SHP77 (cell line): ENCODE results near the gene MYO6.
"Not testable (repeated sequence)": the region's sequence is repeated elsewhere in the genome, so short reads cannot be mapped to it uniquely, and the experiment has no call there.

Experiments used
- DNase-seq, 2 experiments: peaks; one replicate each; lab custom pipeline; 2025; lab: John Stamatoyannopoulos, UW

Gene MYO6

DNA sequence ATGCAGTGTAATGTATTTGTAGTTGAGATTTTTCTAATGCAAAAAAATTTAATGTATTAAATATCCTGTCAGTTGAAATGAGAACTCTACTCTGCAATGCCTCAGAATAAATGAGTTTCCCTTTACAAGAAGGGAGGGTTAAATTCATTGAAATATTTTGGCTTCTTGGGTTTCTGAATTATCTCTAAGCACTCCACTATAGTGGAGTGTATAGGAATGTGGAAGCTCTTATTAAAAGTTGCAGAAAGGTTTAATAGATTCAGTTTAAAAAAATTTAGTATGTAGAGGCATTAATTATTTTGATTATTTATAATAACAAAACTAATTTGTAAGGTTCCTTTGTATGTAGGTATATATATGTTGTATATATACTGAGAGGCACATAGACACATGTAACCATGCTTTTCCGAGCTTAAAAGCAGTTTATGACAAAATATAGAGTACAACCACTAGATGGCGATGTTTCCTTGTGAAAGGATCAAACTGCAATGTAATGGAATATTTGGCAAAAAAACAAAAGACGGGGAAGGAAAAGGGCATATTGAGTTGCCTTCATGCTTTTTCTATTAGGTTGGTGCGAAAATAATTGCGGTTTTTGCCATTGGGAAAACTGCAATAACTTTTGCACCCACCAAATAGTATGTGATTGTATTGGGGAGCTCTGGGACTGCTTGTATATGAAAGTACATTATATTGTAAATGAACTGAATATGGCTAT lies 144.2 kb downstream of the MYO6 start:
- peak; percentile 42 to 67 for DNase-seq

GRCh38 chr6:75893776-75894152 lies 144.7 kb downstream of the MYO6 start:
- DNase-seq = no peak

GRCh38 chr6:75896526-75896925 lies 147.5 kb downstream of the MYO6 start:
- DNase-seq = no peak

DNA sequence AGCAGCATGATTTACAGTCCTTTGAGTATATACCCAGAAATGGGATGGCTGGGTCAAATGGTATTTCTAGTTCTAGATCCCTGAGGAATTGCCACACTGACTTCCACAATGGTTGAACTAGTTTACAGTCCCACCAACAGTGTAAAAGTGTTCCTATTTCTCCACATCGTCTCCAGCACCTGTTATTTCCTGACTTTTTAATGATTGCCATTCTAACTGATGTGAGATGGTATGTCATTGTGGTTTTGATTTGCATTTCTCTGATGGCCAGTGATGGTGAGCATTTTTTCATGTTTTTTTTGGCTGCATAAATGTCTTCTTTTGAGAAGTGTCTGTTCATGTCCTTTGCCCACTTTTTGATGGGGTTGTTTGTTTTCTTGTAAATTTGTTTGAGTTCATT lies 151.2 kb downstream of the MYO6 start:
- DNase-seq = not testable (repeated sequence)

DNA sequence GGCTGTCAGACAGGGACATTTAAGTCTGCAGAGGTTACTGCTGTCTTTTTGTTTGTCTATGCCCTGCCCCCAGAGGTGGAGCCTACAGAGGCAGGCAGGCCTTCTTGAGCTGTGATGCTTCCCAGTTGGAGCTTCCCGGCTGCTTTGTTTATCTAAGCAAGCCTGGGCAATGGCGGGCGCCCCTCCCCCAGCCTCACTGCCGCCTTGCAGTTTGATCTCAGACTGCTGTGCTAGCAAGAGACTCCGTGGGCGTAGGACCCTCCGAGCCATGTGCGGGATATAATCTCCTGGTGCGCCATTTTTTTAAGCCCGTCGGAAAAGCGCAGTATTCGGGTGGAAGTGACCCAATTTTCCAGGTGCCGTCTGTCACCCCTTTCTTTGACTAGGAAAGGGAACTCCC lies 156.1 kb downstream of the MYO6 start:
- peak; percentile 2 to 33 for DNase-seq

DNA sequence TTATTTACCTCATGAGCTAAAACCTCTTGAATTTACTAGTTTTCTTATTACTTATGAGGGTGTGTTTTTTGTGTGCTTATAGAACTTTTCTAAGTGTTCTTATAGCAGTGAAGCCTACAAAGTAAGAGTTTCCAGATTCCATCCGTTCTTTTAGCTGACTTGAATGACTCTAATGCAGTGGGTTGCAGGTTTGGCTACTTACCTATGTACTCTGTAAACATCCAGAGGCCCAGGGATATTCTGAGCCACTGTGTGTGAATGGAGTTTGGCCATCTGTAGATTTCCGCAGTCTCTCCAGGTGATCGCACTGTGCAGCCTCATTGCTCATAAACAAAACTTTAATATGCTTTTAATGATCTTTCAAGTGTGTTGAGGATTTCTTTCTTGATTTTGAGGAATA lies 157.8 kb downstream of the MYO6 start:
- DNase-seq = no peak

GRCh38 chr6:75907444-75907843 lies 158.4 kb downstream of the MYO6 start:
- DNase-seq = no peak

- DNase-seq = no peak
Observed at GRCh38 chr6:75913040-75913439, 164.0 kb downstream of the MYO6 start.

- no peak for DNase-seq
Observed at GRCh38 chr6:75922226-75922625, 173.2 kb downstream of the MYO6 start.

GRCh38 chr6:75926293-75927168 lies 177.5 kb downstream of the MYO6 start:
- DNase-seq = no peak

DNA sequence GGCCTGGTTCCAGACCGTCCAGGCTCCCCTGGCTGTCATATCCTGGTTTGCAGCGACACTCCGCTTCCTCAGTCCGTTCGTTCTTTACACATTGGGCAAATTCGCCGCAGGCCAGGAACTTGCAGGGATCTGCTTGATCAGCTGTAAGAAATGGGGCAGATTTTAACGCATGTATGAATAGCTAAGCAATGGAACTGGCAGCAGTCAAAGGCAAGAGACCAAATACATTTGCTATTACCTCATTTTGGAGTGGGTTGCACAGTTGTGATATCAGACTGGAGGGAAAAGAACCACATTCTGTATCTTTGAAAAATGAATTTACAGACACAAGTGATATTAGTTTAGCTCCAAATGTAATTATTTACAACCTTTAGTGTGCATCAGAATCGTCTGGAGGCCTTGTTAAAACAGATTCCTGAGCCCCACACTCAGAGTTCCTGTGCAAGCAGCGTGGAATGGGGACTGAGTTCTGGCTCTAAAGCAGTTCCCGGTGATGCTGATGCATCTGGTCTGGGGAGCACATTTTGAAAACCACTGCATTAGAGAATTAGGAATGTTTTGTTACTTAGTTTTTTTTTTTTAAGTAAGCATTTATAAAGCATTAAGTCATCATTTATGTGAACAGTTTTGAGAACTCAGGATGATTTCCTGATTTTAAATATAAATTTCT lies 182.1 kb downstream of the MYO6 start:
- DNase-seq = no peak

- DNase-seq = peak; percentile 47 to 69
Observed at GRCh38 chr6:75932067-75932466, 183.0 kb downstream of the MYO6 start.

GRCh38 chr6:75933387-75933975 lies 184.4 kb downstream of the MYO6 start:
- no peak for DNase-seq

- DNase-seq = peak; percentile 67 to 68
Observed at GRCh38 chr6:75934643-75935472, 185.8 kb downstream of the MYO6 start.

DNA sequence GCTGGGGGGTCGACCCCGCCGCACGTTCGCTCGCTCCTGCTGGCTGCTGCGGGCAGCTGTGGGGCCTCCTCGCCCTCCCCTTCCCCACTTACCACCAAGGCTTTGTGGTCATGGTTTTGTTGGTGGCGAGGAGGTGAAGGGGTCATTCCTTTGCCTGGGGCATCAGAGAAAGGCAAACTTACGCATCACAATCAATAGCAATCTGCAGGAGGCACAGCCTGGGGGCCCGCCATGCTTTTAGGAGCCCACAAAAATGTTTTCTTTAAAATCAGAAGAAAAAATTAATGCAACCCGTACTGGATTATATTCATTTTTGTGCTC lies 186.4 kb downstream of the MYO6 start:
- DNase-seq = no peak

- DNase-seq = no peak
Observed at GRCh38 chr6:75936682-75937081, 187.6 kb downstream of the MYO6 start.

- no peak for DNase-seq
Observed at GRCh38 chr6:75937846-75938245, 188.8 kb downstream of the MYO6 start.

DNA sequence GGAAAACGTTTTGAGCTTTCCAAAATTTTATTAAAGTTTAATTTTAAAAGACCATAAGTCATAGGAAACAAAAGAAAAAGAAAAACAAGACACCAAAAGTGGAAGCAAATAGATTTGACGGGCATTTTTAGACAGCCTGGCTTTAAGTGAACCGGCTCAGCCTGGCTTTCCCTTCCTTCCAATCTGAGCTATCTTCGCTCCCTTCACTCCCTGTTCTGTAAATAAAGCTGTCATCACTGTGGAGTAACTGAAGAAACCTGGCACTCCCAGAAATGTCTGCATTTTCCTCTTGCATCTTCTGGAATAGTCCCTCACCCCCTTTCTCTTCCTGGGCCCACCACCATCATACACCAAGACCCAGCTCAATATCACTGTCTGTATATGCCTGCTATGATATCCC lies 191.5 kb downstream of the MYO6 start:
- DNase-seq = no peak

GRCh38 chr6:75941509-75941908 lies 192.5 kb downstream of the MYO6 start:
- DNase-seq = no peak

DNA sequence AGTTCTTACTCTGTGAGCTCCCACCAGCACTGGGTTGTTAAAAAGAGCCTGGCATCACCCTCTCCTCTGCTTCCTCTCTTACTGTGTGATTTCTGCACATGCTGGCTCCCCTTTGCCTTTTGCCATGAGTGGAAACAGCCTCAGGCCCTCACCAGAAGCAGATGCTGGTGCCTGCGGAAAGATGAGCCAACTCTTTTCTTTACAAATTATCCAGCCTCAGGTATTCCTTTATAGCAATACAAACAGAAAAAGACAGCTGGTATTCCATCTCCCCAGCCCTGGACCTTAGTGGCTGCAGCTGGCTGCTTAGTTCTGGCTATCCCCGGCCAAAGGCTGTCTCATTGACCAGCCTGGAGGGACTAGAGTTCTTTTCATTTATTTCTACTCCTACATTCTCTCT lies 194.3 kb downstream of the MYO6 start:
- DNase-seq = peak; percentile 23 to 48

- no peak for DNase-seq
Observed at GRCh38 chr6:75946146-75946831, 197.2 kb downstream of the MYO6 start.
